Endodermal cell (in vitro differentiated cells): ENCODE results near the gene MEGF11. TPM values are rescaled to one million over a fixed set of nuclear protein-coding genes. Genes with fewer than 3 reads are reported as not detected.

Source experiments
- DNase-seq: peaks from one replicate; pipeline ENCODE4 v3.0.0-alpha.2; 2017
- H3K27ac ChIP-seq: 2 replicates; pipeline ENCODE4 v1.5.1; 2013; ENCODE audit warnings: mild to moderate bottlenecking, low read depth, low read length, moderate library complexity
- H3K27me3 ChIP-seq: 2 replicates; pipeline ENCODE4 v1.6.1; 2013; ENCODE audit warnings: mild to moderate bottlenecking, low read length, moderate library complexity; ENCODE audit not compliant: insufficient read depth, control insufficient read depth, poor library complexity, severe bottlenecking
- H3K36me3 ChIP-seq: 2 replicates; pipeline ENCODE4 v1.7.0; 2013; ENCODE audit warnings: mild to moderate bottlenecking, low read length, moderate library complexity; ENCODE audit not compliant: control insufficient read depth, insufficient read depth
- H3K4me1 ChIP-seq: one replicate; pipeline ENCODE4 v1.7.0; 2013; ENCODE audit warnings: low read length; ENCODE audit not compliant: control insufficient read depth, insufficient read depth
- H3K4me3 ChIP-seq: 2 replicates; pipeline ENCODE4 v1.5.1; 2013; ENCODE audit warnings: mild to moderate bottlenecking, low read length, moderate library complexity
- H3K9ac ChIP-seq: 2 replicates; pipeline ENCODE4 v1.6.1; 2013; ENCODE audit warnings: mild to moderate bottlenecking, low read length, moderate library complexity; ENCODE audit not compliant: poor library complexity, severe bottlenecking; ENCODE audit errors: extremely low read depth
- H3K9me3 ChIP-seq: 2 replicates; pipeline ENCODE4 v1.6.1; 2013; ENCODE audit warnings: mild to moderate bottlenecking, low read length, moderate library complexity; ENCODE audit not compliant: control insufficient read depth
- H3K27ac Mint-ChIP-seq: 2 replicates; pipeline ENCODE4 v1.8.0; 2020; ENCODE audit warnings: mixed read lengths
- H3K27me3 Mint-ChIP-seq: 2 replicates; pipeline ENCODE4 v1.8.0; 2021; ENCODE audit warnings: mild to moderate bottlenecking, mixed read lengths; ENCODE audit not compliant: insufficient read depth
- H3K36me3 Mint-ChIP-seq: 2 replicates; pipeline ENCODE4 v1.8.0; 2020; ENCODE audit warnings: low read depth, mixed read lengths
- H3K4me1 Mint-ChIP-seq: 2 replicates; pipeline ENCODE4 v1.8.0; 2020; ENCODE audit warnings: mixed read lengths
- H3K4me3 Mint-ChIP-seq: 2 replicates; pipeline ENCODE4 v1.8.0; 2020; ENCODE audit warnings: mild to moderate bottlenecking, moderate library complexity, mixed read lengths
- H3K9me3 Mint-ChIP-seq: 2 replicates; pipeline ENCODE4 v1.8.0; 2020; ENCODE audit warnings: mild to moderate bottlenecking, mixed read lengths
- CTCF ChIP-seq: fragments of 200-600 bp; sonication (generic); conservative IDR thresholded peaks from 2 replicates; pipeline ENCODE4 v1.5.0; 2021; ENCODE audit warnings: antibody characterized with exemption, mild to moderate bottlenecking
- WGBS, 2 experiments: methylation state at CpG; one replicate each; pipeline versions ENCODE4 v1.1.5 to v1.1.7; 2013; ENCODE audit warnings: missing lambda C conversion rate in 2 of 2, mixed read lengths in 1 of 2; ENCODE audit not compliant: insufficient coverage in 1 of 2, insufficient read length in 1 of 2; 5-methylcytosine and 5-hydroxymethylcytosine counted together
- total RNA-seq, 2 donors: library from RNA; stranded (reverse); fragmentation: NEBNext Ultra II Directional in 1 of 2; extraction: Animal tissue kit (Norgen Biotek cat#: 25700) in 1 of 2; gene quantifications; 2 replicates in 1 of 2; 3 replicates in 1 of 2; pipeline ENCODE4 v1.2.1, GENCODE V29; 2021

MEGF11 gene
- total RNA-seq, 2 donors from 2014 or later: 0.73 to 1.2 TPM

DNA sequence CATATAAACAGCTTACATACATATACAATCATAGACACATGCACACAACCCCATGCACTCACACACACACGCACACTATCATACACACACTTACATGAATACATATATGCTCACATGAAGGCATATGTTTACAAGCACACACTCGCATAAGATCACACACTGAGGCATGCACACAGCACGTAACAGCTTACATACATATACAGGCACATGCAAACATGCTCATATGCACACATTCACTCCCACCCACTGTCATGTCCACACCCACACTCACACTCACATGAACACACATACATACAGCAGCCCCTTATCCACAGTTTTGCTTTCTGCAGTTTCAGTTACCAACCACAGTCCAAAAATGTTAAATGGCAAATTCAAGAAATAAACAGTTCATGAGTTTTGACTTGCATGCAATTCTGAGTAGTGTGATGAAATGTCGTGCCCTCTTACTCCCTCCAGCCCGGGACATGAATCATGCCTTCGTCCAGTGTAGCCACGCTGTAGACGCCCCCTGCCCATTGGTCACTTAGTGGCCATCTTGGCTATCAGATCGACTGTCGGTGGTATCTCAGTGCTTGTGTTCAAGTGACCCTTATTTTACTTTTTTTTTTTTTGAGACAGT is 27.8 kb downstream of the MEGF11 start:
- Mint-ChIP-seq H3K9me3 (peaks cover 3% of the 10 kb centered on the region), H3K27ac (no peak overlapping the region), H3K4me1 (peaks cover 9% of the 10 kb centered on the region), H3K27me3 (peaks cover 2% of the 10 kb centered on the region), H3K36me3 (peaks cover 3% of the 10 kb centered on the region), H3K4me3 (no peak overlapping the region)
- Histone ChIP-seq H3K9ac (no peak overlapping the region), H3K4me1 (no peaks in the 10 kb centered on the region), H3K36me3 (no peaks in the 10 kb centered on the region), H3K4me3 (no peak overlapping the region), H3K9me3 (no peaks in the 10 kb centered on the region), H3K27ac (no peak overlapping the region), H3K27me3 (no peaks in the 10 kb centered on the region)
- DNase-seq: no peak
- TF ChIP-seq CTCF: no peak
- 92 to 98% methylated on average over 10 of the region's 10 CpGs for WGBS, 2 experiments

DNA sequence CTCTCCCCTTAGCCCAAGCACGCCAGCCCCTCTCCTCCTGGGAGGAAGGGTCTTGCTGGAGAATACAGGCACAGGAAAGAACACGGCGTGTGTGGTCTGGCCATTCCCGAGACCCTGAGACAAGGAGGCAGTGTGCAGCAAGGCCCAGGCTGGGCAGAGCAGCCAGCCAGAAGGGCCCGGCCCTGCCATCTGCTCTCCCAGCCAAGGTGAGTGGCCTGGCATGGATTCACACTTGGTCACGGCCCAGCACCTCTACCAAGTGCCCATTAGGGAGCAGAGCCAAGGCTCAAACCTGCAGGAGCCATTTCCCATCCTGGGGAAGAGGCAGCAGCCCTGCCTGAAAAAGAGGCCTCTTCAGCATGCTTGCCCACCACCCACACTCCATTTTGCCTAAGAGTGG is 28.6 kb downstream of the MEGF11 start:
- Histone ChIP-seq H3K9me3 (no peaks in the 10 kb centered on the region), H3K4me1 (no peaks in the 10 kb centered on the region), H3K36me3 (no peaks in the 10 kb centered on the region), H3K27me3 (no peaks in the 10 kb centered on the region), H3K27ac (no peak overlapping the region), H3K9ac (no peak overlapping the region), H3K4me3 (no peak overlapping the region)
- Mint-ChIP-seq H3K36me3 (peaks cover 3% of the 10 kb centered on the region), H3K4me3 (no peak overlapping the region), H3K4me1 (peaks cover 9% of the 10 kb centered on the region), H3K9me3 (peaks cover 3% of the 10 kb centered on the region), H3K27ac (no peak overlapping the region), H3K27me3 (peaks cover 2% of the 10 kb centered on the region)
- no peak for DNase-seq
- TF ChIP-seq CTCF: no peak
- 79 to 90% methylated on average over 2 to 6 of the region's 6 CpGs for WGBS, 2 experiments

DNA sequence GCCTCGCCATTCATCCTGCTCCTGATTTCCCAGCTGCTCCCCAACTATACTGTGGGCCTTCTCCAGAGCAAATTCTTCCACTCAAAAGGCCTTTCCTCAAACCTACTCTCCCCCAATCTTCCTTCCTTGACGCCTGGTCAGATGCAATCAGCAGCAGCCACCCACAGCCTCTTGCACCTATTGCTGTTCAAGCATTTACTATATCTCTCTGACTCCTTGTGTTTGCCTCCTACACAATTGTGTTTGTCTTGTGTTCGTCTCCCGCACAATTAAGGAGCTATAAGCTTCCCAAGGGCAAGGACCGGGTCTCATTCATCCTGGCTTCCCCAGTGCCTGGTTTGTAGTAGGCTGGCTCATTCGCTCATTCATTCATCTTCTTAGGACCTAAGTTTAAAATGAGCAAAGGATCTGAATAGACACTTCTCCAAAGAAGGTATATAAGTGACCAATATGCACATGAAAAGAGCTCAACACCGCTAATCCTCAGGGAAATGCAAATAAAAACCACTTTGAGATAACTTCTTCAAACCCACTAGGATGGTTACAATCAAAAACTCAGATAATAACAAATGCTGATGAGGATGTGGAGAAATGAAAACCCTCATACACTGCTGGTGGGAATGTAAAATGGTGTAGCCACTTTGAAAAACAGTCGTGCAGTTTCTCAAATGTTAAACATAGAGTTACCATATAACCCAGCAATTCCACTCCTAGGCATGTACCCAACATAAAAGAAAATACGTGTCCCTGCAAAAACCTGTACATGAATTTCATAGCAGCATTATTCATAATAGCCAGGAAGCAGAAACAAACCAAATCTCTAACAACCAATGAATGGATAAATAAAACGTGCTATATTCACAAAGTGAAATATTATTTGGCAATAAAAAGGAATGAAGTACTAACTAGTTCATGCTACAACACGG is 31.0 kb downstream of the MEGF11 start:
- Mint-ChIP-seq H3K27me3 (no peaks in the 10 kb centered on the region), H3K9me3 (no peaks in the 10 kb centered on the region), H3K36me3 (no peaks in the 10 kb centered on the region), H3K4me1 (no peaks in the 10 kb centered on the region), H3K27ac (no peak overlapping the region), H3K4me3 (no peak overlapping the region)
- no peaks in the 10 kb centered on the region for H3K4me1 ChIP-seq
- 88 to 89% methylated on average over 5 to 10 of the region's 11 CpGs for WGBS, 2 experiments
- no peak overlapping the region for H3K9ac ChIP-seq
- H3K4me3 ChIP-seq: no peak overlapping the region
- H3K36me3 ChIP-seq: no peaks in the 10 kb centered on the region
- TF ChIP-seq CTCF: no peak
- no peaks in the 10 kb centered on the region for H3K27me3 ChIP-seq
- H3K9me3 ChIP-seq: no peaks in the 10 kb centered on the region
- no peak for DNase-seq
- H3K27ac ChIP-seq: no peak overlapping the region
